Measurements from ENCODE around the gene CD82. TPM values are rescaled to one million over a fixed set of nuclear protein-coding genes. Genes with fewer than 3 reads are reported as not detected.

CD82 gene
- total and polyA plus RNA-seq, 2 donors (not counting 1 experiment from before 2014, with no cell fraction given) = 192 to 438 TPM

GRCh38 chr11:44637487-44637886 is 72.0 kb downstream of the CD82 start:
- peaks cover 21% of the 10 kb centered on the region for H3K27me3 Mint-ChIP-seq
- DNase-seq (no peak), ATAC-seq (ENCODE audit: low read depth) (no peak)
- H3K9me3 Mint-ChIP-seq (ENCODE audit: insufficient read depth) = peaks cover 4% of the 10 kb centered on the region
- Histone ChIP-seq H3K4me3 (ENCODE audit: control extremely low read depth in 1 of 5, extremely low read depth in 1 of 5, insufficient read depth in 1 of 5, low read depth in 2 of 5, low read length in 4 of 5) (no peak overlapping the region), H3K9me3 (ENCODE audit: control extremely low read depth in 1 of 3, control insufficient read depth in 2 of 3, insufficient read depth in 1 of 3, low read length in 2 of 3) (peaks cover 0 to 5% (median 3%) of the 10 kb centered on the region in 3 donors), H3K36me3 (replicated peaks in 1 of 2; ENCODE audit: control extremely low read depth in 1 of 2, control insufficient read depth in 1 of 2, extremely low read depth in 1 of 2, insufficient read depth in 2 of 2, low read length in 1 of 2) (no peaks in the 10 kb centered on the region), H2AFZ (ENCODE audit: insufficient read depth, low read depth, low read length, poor library complexity, severe bottlenecking) (no peak overlapping the region), H3K4me1 (ENCODE audit: control insufficient read depth in 2 of 2, insufficient read depth in 2 of 2, low read length in 2 of 2) (peaks cover 0 to 6% of the 10 kb centered on the region in 2 donors), H4K20me1 (ENCODE audit: control insufficient read depth, insufficient read depth, low read length, poor library complexity, severe bottlenecking) (no peaks in the 10 kb centered on the region), H3K4me2 (replicated peaks; ENCODE audit: low read depth, low read length, poor library complexity, severe bottlenecking) (no peak overlapping the region), H3K9ac (ENCODE audit: low read length) (no peak overlapping the region), H3K27ac (ENCODE audit: low read length in 2 of 2) (no peak overlapping the region), H3K79me2 (ENCODE audit: control insufficient read depth, insufficient read depth, low read length) (no peaks in the 10 kb centered on the region), H3K27me3 (replicated peaks in 1 of 4; ENCODE audit: control extremely low read depth in 1 of 4, control insufficient read depth in 3 of 4, insufficient read depth in 4 of 4, low read length in 3 of 4) (peaks cover 0 to 17% (median 4%) of the 10 kb centered on the region in 4 experiments)
- no CpG with 5 or more reads among the region's 2 CpGs for WGBS (ENCODE audit: insufficient coverage)
- no peak overlapping the region for H3K4me3 Mint-ChIP-seq
- peaks cover 7% of the 10 kb centered on the region for H3K4me1 Mint-ChIP-seq
- H3K27ac Mint-ChIP-seq = no peak overlapping the region
- POLR2A ChIA-PET = no interaction called here
- TF ChIP-seq EZH2 (IDR thresholded peaks at IDR 0.05; ENCODE audit: borderline replicate concordance, insufficient read depth, low read depth, low read length, poor library complexity, severe bottlenecking) (no peak), CTCF (IDR thresholded peaks at IDR 0.05) (no peak)
- CTCF ChIA-PET = no interaction called here
- intact Hi-C loops (cut with micrococcal nuclease) = no loop called here

GRCh38 chr11:44638032-44638431 is 72.6 kb downstream of the CD82 start:
- H3K4me3 Mint-ChIP-seq = no peak overlapping the region
- H3K4me2 ChIP-seq (replicated peaks; ENCODE audit: low read depth, low read length, poor library complexity, severe bottlenecking) = no peak overlapping the region
- H3K9me3 Mint-ChIP-seq (ENCODE audit: insufficient read depth) = peaks cover 8% of the 10 kb centered on the region
- H3K9me3 ChIP-seq (ENCODE audit: control extremely low read depth in 1 of 3, control insufficient read depth in 2 of 3, insufficient read depth in 1 of 3, low read length in 2 of 3) = peaks cover 0 to 8% (median 8%) of the 10 kb centered on the region in 3 donors
- intact Hi-C loops (cut with micrococcal nuclease) = no loop called here
- H3K4me3 ChIP-seq (ENCODE audit: control extremely low read depth in 1 of 5, extremely low read depth in 1 of 5, insufficient read depth in 1 of 5, low read depth in 2 of 5, low read length in 4 of 5) = no peak overlapping the region
- no peaks in the 10 kb centered on the region for H4K20me1 ChIP-seq (ENCODE audit: control insufficient read depth, insufficient read depth, low read length, poor library complexity, severe bottlenecking)
- ChIA-PET POLR2A (no interaction called here), CTCF (no interaction called here)
- TF ChIP-seq EZH2 (IDR thresholded peaks at IDR 0.05; ENCODE audit: borderline replicate concordance, insufficient read depth, low read depth, low read length, poor library complexity, severe bottlenecking) (no peak), CTCF (IDR thresholded peaks at IDR 0.05) (no peak)
- ATAC-seq (ENCODE audit: low read depth) (no peak), DNase-seq (no peak)
- no peaks in the 10 kb centered on the region for H3K36me3 ChIP-seq (replicated peaks in 1 of 2; ENCODE audit: control extremely low read depth in 1 of 2, control insufficient read depth in 1 of 2, extremely low read depth in 1 of 2, insufficient read depth in 2 of 2, low read length in 1 of 2)
- no peak overlapping the region for H2AFZ ChIP-seq (ENCODE audit: insufficient read depth, low read depth, low read length, poor library complexity, severe bottlenecking)
- WGBS (ENCODE audit: insufficient coverage) = 89% methylated on average over 1 of the region's 7 CpGs
- H3K27ac Mint-ChIP-seq = no peak overlapping the region
- H3K9ac ChIP-seq (ENCODE audit: low read length) = no peak overlapping the region
- H3K4me1 ChIP-seq (ENCODE audit: control insufficient read depth in 2 of 2, insufficient read depth in 2 of 2, low read length in 2 of 2) = peaks cover 0 to 6% of the 10 kb centered on the region in 2 donors
- H3K27me3 Mint-ChIP-seq = peaks cover 21% of the 10 kb centered on the region
- no peak overlapping the region for H3K27ac ChIP-seq (ENCODE audit: low read length in 2 of 2)
- H3K79me2 ChIP-seq (ENCODE audit: control insufficient read depth, insufficient read depth, low read length) = no peaks in the 10 kb centered on the region
- peaks cover 2% of the 10 kb centered on the region for H3K4me1 Mint-ChIP-seq
- H3K27me3 ChIP-seq (replicated peaks in 1 of 4; ENCODE audit: control extremely low read depth in 1 of 4, control insufficient read depth in 3 of 4, insufficient read depth in 4 of 4, low read length in 3 of 4) = peaks cover 0 to 17% (median 4%) of the 10 kb centered on the region in 4 experiments
